ENCODE results near the gene NFE2L1. TPM values are rescaled to one million over a fixed set of nuclear protein-coding genes. Genes with fewer than 3 reads are reported as not detected.
A peak's percentile ranks its signal among the peaks of the same experiment; 100 is the strongest.

NFE2L1 gene
- total RNA-seq, 1 experiment from 2014 or later: 149 TPM

DNA sequence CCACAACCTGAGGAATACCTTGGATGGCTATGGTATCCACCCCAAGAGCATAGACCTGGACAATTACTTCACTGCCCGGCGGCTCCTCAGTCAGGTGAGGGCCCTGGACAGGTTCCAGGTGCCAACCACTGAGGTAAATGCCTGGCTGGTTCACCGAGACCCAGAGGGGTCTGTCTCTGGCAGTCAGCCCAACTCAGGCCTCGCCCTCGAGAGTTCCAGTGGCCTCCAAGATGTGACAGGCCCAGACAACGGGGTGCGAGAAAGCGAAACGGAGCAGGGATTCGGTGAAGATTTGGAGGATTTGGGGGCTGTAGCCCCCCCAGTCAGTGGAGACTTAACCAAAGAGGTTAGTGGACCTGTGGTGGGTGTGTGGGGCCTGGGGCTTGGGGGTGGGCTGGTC, 3.1 kb downstream of the NFE2L1 start:
- intact Hi-C loops (cut with micrococcal nuclease; ENCODE audit: unreplicated experiment): no loop called here
- Histone ChIP-seq H3K27me3 (replicated peaks; ENCODE audit: insufficient read depth, low read depth, low read length, poor library complexity) (no peaks in the 10 kb centered on the region), H3K4me1 (ENCODE audit: insufficient read depth, low read length, poor library complexity, severe bottlenecking) (peaks cover 75% of the 10 kb centered on the region), H3K36me3 (ENCODE audit: insufficient read depth, low read length, poor library complexity, severe bottlenecking) (peaks cover 27% of the 10 kb centered on the region), H3K9me3 (ENCODE audit: low read depth, low read length, poor library complexity, severe bottlenecking) (no peaks in the 10 kb centered on the region), H3K4me3 (ENCODE audit: low read depth, low read length, poor library complexity, severe bottlenecking) (no peak overlapping the region), H3K27ac (ENCODE audit: low read depth, low read length, poor library complexity, severe bottlenecking) (peak overlapping the region; percentile 93)
- no peak for DNase-seq (ENCODE audit: low spot score)
- POLR2A ChIA-PET (ENCODE audit: low non-redundant PET): no interaction called here
- no peak for TF ChIP-seq EZH2 (IDR thresholded peaks at IDR 0.05; ENCODE audit: borderline replicate concordance, low read depth, low read length, poor library complexity, severe bottlenecking)
- TF ChIP-seq, protein P1, sequence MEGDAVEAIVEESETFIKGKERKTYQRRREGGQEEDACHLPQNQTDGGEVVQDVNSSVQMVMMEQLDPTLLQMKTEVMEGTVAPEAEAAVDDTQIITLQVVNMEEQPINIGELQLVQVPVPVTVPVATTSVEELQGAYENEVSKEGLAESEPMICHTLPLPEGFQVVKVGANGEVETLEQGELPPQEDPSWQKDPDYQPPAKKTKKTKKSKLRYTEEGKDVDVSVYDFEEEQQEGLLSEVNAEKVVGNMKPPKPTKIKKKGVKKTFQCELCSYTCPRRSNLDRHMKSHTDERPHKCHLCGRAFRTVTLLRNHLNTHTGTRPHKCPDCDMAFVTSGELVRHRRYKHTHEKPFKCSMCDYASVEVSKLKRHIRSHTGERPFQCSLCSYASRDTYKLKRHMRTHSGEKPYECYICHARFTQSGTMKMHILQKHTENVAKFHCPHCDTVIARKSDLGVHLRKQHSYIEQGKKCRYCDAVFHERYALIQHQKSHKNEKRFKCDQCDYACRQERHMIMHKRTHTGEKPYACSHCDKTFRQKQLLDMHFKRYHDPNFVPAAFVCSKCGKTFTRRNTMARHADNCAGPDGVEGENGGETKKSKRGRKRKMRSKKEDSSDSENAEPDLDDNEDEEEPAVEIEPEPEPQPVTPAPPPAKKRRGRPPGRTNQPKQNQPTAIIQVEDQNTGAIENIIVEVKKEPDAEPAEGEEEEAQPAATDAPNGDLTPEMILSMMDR (conservative IDR thresholded peaks at IDR 0.05; ENCODE audit: low read depth, low read length): no peak
- CTCF ChIA-PET: no interaction called here
- BruUV-seq (replicated peaks): no TSS peak

DNA sequence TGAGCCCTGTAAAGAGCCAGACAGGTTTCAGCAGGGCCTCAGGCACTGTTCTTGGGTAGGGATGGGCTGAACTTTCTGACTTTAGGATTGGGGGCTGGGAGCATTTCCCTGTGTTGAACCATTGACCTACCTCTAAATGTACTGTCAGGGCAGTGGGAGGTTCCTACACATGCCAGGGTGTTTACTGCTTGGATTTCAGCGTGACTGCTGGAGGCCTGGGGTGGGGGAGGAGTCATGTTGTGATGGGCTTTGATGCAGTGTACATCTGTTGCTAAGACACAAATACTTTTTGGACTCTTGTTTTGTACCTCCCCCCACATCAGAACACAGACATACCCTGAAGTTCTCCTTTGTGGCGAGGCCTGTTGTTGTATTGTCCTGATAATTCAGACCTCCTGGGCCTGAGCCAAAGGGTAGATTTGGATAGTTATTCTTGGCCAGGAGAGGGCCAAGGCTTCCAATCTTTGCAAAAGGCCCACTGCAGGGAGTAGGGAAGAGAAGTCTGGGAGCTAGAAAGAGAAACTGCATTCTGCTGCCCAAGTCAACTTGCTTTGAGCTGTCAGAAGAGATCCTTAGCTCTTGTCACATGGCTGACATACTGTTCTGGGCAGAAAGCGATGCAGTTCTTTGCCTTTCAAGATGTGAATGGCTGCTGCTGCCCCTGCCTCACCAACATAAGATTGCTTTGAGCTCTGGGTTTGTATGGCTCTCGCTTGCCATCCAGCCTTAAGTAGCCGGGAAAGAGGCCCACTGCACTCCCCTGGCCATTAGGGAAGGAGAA, 3.7 kb downstream of the NFE2L1 start:
- Histone ChIP-seq H3K4me1 (ENCODE audit: insufficient read depth, low read length, poor library complexity, severe bottlenecking) (peaks cover 74% of the 10 kb centered on the region), H3K27me3 (replicated peaks; ENCODE audit: insufficient read depth, low read depth, low read length, poor library complexity) (no peaks in the 10 kb centered on the region), H3K36me3 (ENCODE audit: insufficient read depth, low read length, poor library complexity, severe bottlenecking) (peaks cover 34% of the 10 kb centered on the region), H3K27ac (ENCODE audit: low read depth, low read length, poor library complexity, severe bottlenecking) (peak overlapping the region; percentile 93), H3K4me3 (ENCODE audit: low read depth, low read length, poor library complexity, severe bottlenecking) (no peak overlapping the region), H3K9me3 (ENCODE audit: low read depth, low read length, poor library complexity, severe bottlenecking) (no peaks in the 10 kb centered on the region)
- ChIA-PET CTCF (no interaction called here), POLR2A (ENCODE audit: low non-redundant PET) (no interaction called here)
- DNase-seq (ENCODE audit: low spot score): peak; percentile 39
- intact Hi-C loops (cut with micrococcal nuclease; ENCODE audit: unreplicated experiment): no loop called here
- BruUV-seq (replicated peaks): no TSS peak
- TF ChIP-seq, protein P1 (conservative IDR thresholded peaks at IDR 0.05; ENCODE audit: low read depth, low read length): no peak
- no peak for TF ChIP-seq EZH2 (IDR thresholded peaks at IDR 0.05; ENCODE audit: borderline replicate concordance, low read depth, low read length, poor library complexity, severe bottlenecking)

DNA sequence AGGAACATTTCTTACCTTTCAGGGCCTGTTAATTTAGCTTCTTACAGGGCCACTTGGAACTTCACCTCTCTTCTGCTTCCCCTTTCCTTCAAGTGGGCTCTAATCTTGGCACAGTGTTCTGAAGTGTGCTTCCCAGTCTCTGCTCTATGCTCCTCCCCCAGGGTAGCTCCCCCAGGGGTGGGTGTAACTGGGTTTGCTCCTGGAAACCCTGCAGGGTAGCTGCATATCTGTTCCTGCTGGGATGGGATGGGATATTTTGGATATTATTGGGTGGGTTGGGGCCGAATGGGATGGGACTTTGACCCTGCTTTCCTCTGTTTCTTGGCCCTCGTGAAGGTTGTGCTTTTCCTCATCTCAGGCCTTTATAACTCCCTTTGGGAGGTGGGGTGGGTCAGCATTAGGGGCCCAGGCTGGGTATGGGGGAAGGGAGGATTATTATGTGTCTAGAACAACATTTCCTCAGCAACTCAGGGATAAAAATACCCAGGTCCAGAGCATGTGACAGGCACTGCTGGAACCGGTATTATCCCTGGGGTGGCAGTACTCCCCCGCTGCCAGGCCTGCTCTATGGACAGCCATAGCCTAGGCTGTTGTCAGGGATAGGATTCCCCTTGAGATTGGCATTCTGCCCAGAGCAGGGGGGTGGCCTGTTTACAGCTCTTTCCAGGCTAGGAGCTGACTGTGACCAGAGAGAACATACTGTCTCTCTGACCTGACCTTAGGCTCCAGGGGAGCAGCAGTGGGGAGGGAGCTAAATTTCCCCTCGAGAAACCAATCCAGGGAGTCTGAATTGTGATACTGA, 5.0 kb downstream of the NFE2L1 start:
- peaks cover 46% of the 10 kb centered on the region for H3K36me3 ChIP-seq (ENCODE audit: insufficient read depth, low read length, poor library complexity, severe bottlenecking)

More for the DNA sequence above, 5.0 kb downstream of the NFE2L1 start:
- no peaks in the 10 kb centered on the region for H3K27me3 ChIP-seq (replicated peaks; ENCODE audit: insufficient read depth, low read depth, low read length, poor library complexity)
- no peaks in the 10 kb centered on the region for H3K9me3 ChIP-seq (ENCODE audit: low read depth, low read length, poor library complexity, severe bottlenecking)
- ChIA-PET CTCF (interaction anchor here (0.6 kb wide), 2 partner anchors 105 to 298 kb away, joined by 3 to 6 read pairs; no protein-coding TSS in a partner anchor), POLR2A (ENCODE audit: low non-redundant PET) (interaction anchor here (0.5 kb wide), 1 partner anchor 15 kb away, joined by 3 read pairs; no protein-coding TSS in a partner anchor)
- DNase-seq (ENCODE audit: low spot score): peak; percentile 81
- H3K4me3 ChIP-seq (ENCODE audit: low read depth, low read length, poor library complexity, severe bottlenecking): peak overlapping the region; percentile 15
- TF ChIP-seq EZH2 (IDR thresholded peaks at IDR 0.05; ENCODE audit: borderline replicate concordance, low read depth, low read length, poor library complexity, severe bottlenecking): no peak
- TF ChIP-seq, protein P1 (conservative IDR thresholded peaks at IDR 0.05; ENCODE audit: low read depth, low read length): no peak
- no TSS peak for BruUV-seq (replicated peaks)
- peaks cover 71% of the 10 kb centered on the region for H3K4me1 ChIP-seq (ENCODE audit: insufficient read depth, low read length, poor library complexity, severe bottlenecking)
- peak overlapping the region; percentile 93 for H3K27ac ChIP-seq (ENCODE audit: low read depth, low read length, poor library complexity, severe bottlenecking)
- intact Hi-C loops (cut with micrococcal nuclease; ENCODE audit: unreplicated experiment): no loop called here
